Astrocyte (in vitro differentiated cells and primary cell): ENCODE measurements around the gene MRPL41. TPM values are rescaled to one million over a fixed set of nuclear protein-coding genes. Genes with fewer than 3 reads are reported as not detected.

Source experiments
- DNase-seq: peaks from one replicate; pipeline ENCODE4 v3.0.0-alpha.2; 2010; ENCODE audit warnings: low read depth
- FAIRE-seq: peaks from 2 replicates; lab custom pipeline; 2011; peaks lifted over from hg19 to GRCh38; lab: Jason Lieb, UNC
- H2AFZ ChIP-seq: 2 replicates; pipeline ENCODE4 v1.6.0; 2012; ENCODE audit warnings: low read depth, low read length, inconsistent platforms
- H3K27ac ChIP-seq: 2 replicates; pipeline ENCODE4 v1.5.1; 2011; ENCODE audit warnings: low read depth, low read length, inconsistent platforms
- H3K27me3 ChIP-seq: 2 replicates; pipeline ENCODE4 v1.6.0; 2011; ENCODE audit warnings: low read length, inconsistent platforms; ENCODE audit not compliant: insufficient read depth
- H3K36me3 ChIP-seq: 2 replicates; pipeline ENCODE4 v1.5.1; 2011; ENCODE audit warnings: low read length, inconsistent platforms; ENCODE audit not compliant: insufficient read depth
- H3K4me1 ChIP-seq: 2 replicates; pipeline ENCODE4 v1.5.1; 2011; ENCODE audit warnings: low read length, inconsistent platforms; ENCODE audit not compliant: insufficient read depth
- H3K4me2 ChIP-seq: 2 replicates; pipeline ENCODE4 v1.6.0; 2012; ENCODE audit warnings: low read length, inconsistent platforms
- H3K4me3 ChIP-seq: 2 replicates; pipeline ENCODE4 v1.5.1; 2011; ENCODE audit warnings: low read depth, mild to moderate bottlenecking, low read length, inconsistent platforms; ENCODE audit not compliant: insufficient read depth
- H3K79me2 ChIP-seq: 2 replicates; pipeline ENCODE4 v1.6.0; 2012; ENCODE audit warnings: mild to moderate bottlenecking, low read length, inconsistent platforms; ENCODE audit not compliant: insufficient read depth
- H3K9ac ChIP-seq: 2 replicates; pipeline ENCODE4 v1.6.0; 2012; ENCODE audit warnings: mild to moderate bottlenecking, low read length, inconsistent platforms
- H3K9me3 ChIP-seq: 2 replicates; pipeline ENCODE4 v1.5.1; 2012; ENCODE audit warnings: low read depth, mild to moderate bottlenecking, low read length, inconsistent platforms; ENCODE audit not compliant: insufficient read depth
- H4K20me1 ChIP-seq: 2 replicates; pipeline ENCODE4 v1.6.0; 2012; ENCODE audit warnings: low read length, inconsistent platforms; ENCODE audit not compliant: insufficient read depth
- H3K27ac Mint-ChIP-seq: one replicate; pipeline ENCODE4 v1.8.0; 2021; ENCODE audit warnings: mild to moderate bottlenecking, mixed read lengths; ENCODE audit not compliant: unreplicated experiment
- H3K27me3 Mint-ChIP-seq: one replicate; pipeline ENCODE4 v1.8.0; 2021; ENCODE audit warnings: low read depth, mixed read lengths; ENCODE audit not compliant: unreplicated experiment
- H3K36me3 Mint-ChIP-seq: one replicate; pipeline ENCODE4 v1.8.0; 2021; ENCODE audit warnings: low read depth, mixed read lengths; ENCODE audit not compliant: unreplicated experiment
- H3K4me1 Mint-ChIP-seq: one replicate; pipeline ENCODE4 v1.8.0; 2021; ENCODE audit warnings: low read depth, mixed read lengths; ENCODE audit not compliant: unreplicated experiment
- H3K4me3 Mint-ChIP-seq: one replicate; pipeline ENCODE4 v1.8.0; 2021; ENCODE audit warnings: mild to moderate bottlenecking, moderate library complexity, mixed read lengths; ENCODE audit not compliant: unreplicated experiment
- H3K9me3 Mint-ChIP-seq: one replicate; pipeline ENCODE4 v1.8.0; 2021; ENCODE audit warnings: mild to moderate bottlenecking, mixed read lengths; ENCODE audit not compliant: unreplicated experiment
- CTCF ChIP-seq: IDR thresholded peaks from 2 replicates; pipeline ENCODE4 v1.5.1; 2011; ENCODE audit warnings: low read depth, mild to moderate bottlenecking, inconsistent platforms, low read length, moderate library complexity; ENCODE audit not compliant: insufficient read depth
- EZH2 ChIP-seq: IDR thresholded peaks from 2 replicates; pipeline ENCODE4 v1.6.1; 2012; ENCODE audit warnings: mild to moderate bottlenecking, low read length, inconsistent platforms; ENCODE audit not compliant: insufficient read depth
- total RNA-seq: library from RNA; stranded (reverse); gene quantifications from 2 replicates; pipeline ENCODE4 v1.2.1, GENCODE V29; 2021

Gene MRPL41
- total RNA-seq, 1 donor from 2014 or later = 58.6 TPM

GRCh38 chr9:137583347-137583746, 31.7 kb downstream of the MRPL41 start:
- H3K36me3 ChIP-seq = peaks cover 24% of the 10 kb centered on the region
- H3K9me3 Mint-ChIP-seq = no peaks in the 10 kb centered on the region
- H3K27me3 ChIP-seq = no peaks in the 10 kb centered on the region
- peaks cover 5% of the 10 kb centered on the region for H3K4me1 ChIP-seq
- H3K27ac Mint-ChIP-seq = no peak overlapping the region
- no peak overlapping the region for H3K9ac ChIP-seq
- no peak for DNase-seq
- peaks cover 4% of the 10 kb centered on the region for H3K4me1 Mint-ChIP-seq
- no peak overlapping the region for H3K4me3 Mint-ChIP-seq
- H3K36me3 Mint-ChIP-seq = peaks cover 8% of the 10 kb centered on the region
- H3K9me3 ChIP-seq = no peaks in the 10 kb centered on the region
- no peak overlapping the region for H3K4me3 ChIP-seq
- no peak overlapping the region for H3K4me2 ChIP-seq
- H3K27me3 Mint-ChIP-seq = no peaks in the 10 kb centered on the region
- peaks cover 43% of the 10 kb centered on the region for H3K79me2 ChIP-seq
- no peak overlapping the region for H2AFZ ChIP-seq
- no peak for FAIRE-seq
- H4K20me1 ChIP-seq = peaks cover 54% of the 10 kb centered on the region
- TF ChIP-seq EZH2 (no peak), CTCF (no peak)
- no peak overlapping the region for H3K27ac ChIP-seq

DNA sequence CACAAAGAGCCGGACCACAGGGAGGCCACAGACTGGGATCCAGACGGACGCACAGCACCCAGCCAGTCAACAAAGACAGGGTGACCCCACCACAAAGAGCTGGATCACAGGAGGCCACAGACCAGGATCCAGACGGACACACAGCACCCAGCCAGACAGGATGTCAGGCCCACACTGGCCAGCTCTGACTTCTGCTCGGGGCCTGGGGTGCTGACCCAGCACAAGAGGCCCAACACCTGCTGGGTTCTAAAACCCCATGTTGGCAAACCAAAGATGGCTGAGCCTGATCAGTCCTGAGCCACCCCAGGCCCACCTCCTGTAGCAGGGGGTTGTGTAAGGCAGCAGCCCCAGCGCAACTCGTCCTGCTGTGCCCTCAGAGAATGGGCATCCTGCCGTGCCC, 32.3 kb downstream of the MRPL41 start:
- H2AFZ ChIP-seq = no peak overlapping the region
- no peak overlapping the region for H3K9ac ChIP-seq
- Mint-ChIP-seq H3K4me1 (peaks cover 4% of the 10 kb centered on the region), H3K36me3 (peaks cover 8% of the 10 kb centered on the region), H3K9me3 (no peaks in the 10 kb centered on the region), H3K4me3 (no peak overlapping the region), H3K27ac (peak overlapping the region; percentile 34), H3K27me3 (no peaks in the 10 kb centered on the region)
- no peak overlapping the region for H3K4me3 ChIP-seq
- no peaks in the 10 kb centered on the region for H3K27me3 ChIP-seq
- H4K20me1 ChIP-seq = peaks cover 60% of the 10 kb centered on the region
- FAIRE-seq (no peak), DNase-seq (no peak)
- peaks cover 49% of the 10 kb centered on the region for H3K79me2 ChIP-seq
- peaks cover 24% of the 10 kb centered on the region for H3K36me3 ChIP-seq
- H3K9me3 ChIP-seq = no peaks in the 10 kb centered on the region
- no peak overlapping the region for H3K27ac ChIP-seq
- TF ChIP-seq EZH2 (no peak), CTCF (no peak)
- H3K4me2 ChIP-seq = no peak overlapping the region
- peaks cover 5% of the 10 kb centered on the region for H3K4me1 ChIP-seq

DNA sequence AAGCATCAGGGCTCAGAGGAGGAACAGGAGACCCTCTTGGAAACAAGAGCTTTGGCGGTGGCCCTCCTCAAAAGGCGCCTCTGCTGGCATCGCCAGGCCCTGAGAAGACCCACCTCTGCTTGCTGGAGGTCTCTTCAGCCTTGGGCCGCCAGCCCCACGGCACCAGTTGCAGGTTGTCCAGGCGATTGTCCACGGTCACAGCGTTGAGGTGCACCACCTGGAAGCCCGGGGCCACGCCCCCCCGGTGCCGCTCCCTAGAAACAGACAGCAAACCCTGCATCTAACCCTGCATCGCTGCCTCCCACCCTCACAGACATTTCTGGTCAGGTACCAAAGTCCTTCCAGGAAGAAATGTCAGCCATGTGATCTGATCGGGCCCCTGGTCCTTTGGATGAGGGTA, 35.2 kb downstream of the MRPL41 start:
- no peak for TF ChIP-seq CTCF
- TF ChIP-seq EZH2 = no peak
- H4K20me1 ChIP-seq = peaks cover 67% of the 10 kb centered on the region
- H3K4me3 ChIP-seq = no peak overlapping the region
- no peaks in the 10 kb centered on the region for H3K9me3 Mint-ChIP-seq
- peaks cover 4% of the 10 kb centered on the region for H3K4me1 Mint-ChIP-seq
- peaks cover 19% of the 10 kb centered on the region for H3K36me3 ChIP-seq
- no peak overlapping the region for H3K27ac Mint-ChIP-seq
- H3K9me3 ChIP-seq = no peaks in the 10 kb centered on the region
- peaks cover 8% of the 10 kb centered on the region for H3K36me3 Mint-ChIP-seq
- no peak overlapping the region for H3K4me2 ChIP-seq
- DNase-seq = no peak
- no peak overlapping the region for H3K4me3 Mint-ChIP-seq
- H3K4me1 ChIP-seq = peaks cover 10% of the 10 kb centered on the region
- no peak overlapping the region for H3K9ac ChIP-seq
- H3K27me3 Mint-ChIP-seq = no peaks in the 10 kb centered on the region
- FAIRE-seq = no peak
- no peaks in the 10 kb centered on the region for H3K27me3 ChIP-seq
- no peak overlapping the region for H2AFZ ChIP-seq
- H3K27ac ChIP-seq = no peak overlapping the region
- H3K79me2 ChIP-seq = peaks cover 58% of the 10 kb centered on the region
